ENCODE data around the gene RUVBL1.
"Not testable (repeated sequence)": the region's sequence is repeated elsewhere in the genome, so short reads cannot be mapped to it uniquely, and the experiment has no call there.

RUVBL1 gene

GRCh38 chr3:128123538-128124368 lies at the start of gene RUVBL1:
Gene RUVBL1 (minus strand): TSS chr3:128123812. CDS start chr3:128123724, 88 bp downstream.
- peak; percentile 98 for DNase-seq

GRCh38 chr3:128173200-128173599 lies 49.6 kb upstream of the RUVBL1 start:
- no peak for DNase-seq

- DNase-seq: no peak
Observed at GRCh38 chr3:128170866-128171516, 47.4 kb upstream of the RUVBL1 start.

- no peak for DNase-seq
Observed at GRCh38 chr3:128168836-128169235, 45.2 kb upstream of the RUVBL1 start.

- no peak for DNase-seq
Observed at GRCh38 chr3:128167973-128168674, 44.5 kb upstream of the RUVBL1 start.

- no peak for DNase-seq
Observed at GRCh38 chr3:128167646-128167972, 44.0 kb upstream of the RUVBL1 start.

- DNase-seq: no peak
Observed at GRCh38 chr3:128166971-128167453, 43.4 kb upstream of the RUVBL1 start.

- no peak for DNase-seq
Observed at GRCh38 chr3:128163432-128163831, 39.8 kb upstream of the RUVBL1 start.

- no peak for DNase-seq
Observed at GRCh38 chr3:128160661-128161060, 37.0 kb upstream of the RUVBL1 start.

GRCh38 chr3:128155616-128156360 lies 32.2 kb upstream of the RUVBL1 start:
- no peak for DNase-seq

GRCh38 chr3:128154354-128154753 lies 30.7 kb upstream of the RUVBL1 start:
- DNase-seq: not testable (repeated sequence)

- DNase-seq: no peak
Observed at GRCh38 chr3:128153156-128154041, 29.8 kb upstream of the RUVBL1 start, which contains the start of gene EEFSEC. Gene EEFSEC (plus strand): TSS chr3:128153481. CDS start chr3:128153508, 27 bp downstream.

- DNase-seq: no peak
Observed at GRCh38 chr3:128152419-128153155, 29.0 kb upstream of the RUVBL1 start.

- DNase-seq: no peak
Observed at GRCh38 chr3:128151758-128152274, 28.2 kb upstream of the RUVBL1 start.

GRCh38 chr3:128149650-128150049 lies 26.0 kb upstream of the RUVBL1 start:
- no peak for DNase-seq

- DNase-seq: no peak
Observed at GRCh38 chr3:128146201-128146600, 22.6 kb upstream of the RUVBL1 start.

GRCh38 chr3:128145279-128145678 lies 21.7 kb upstream of the RUVBL1 start:
- peak; percentile 24 for DNase-seq

GRCh38 chr3:128144512-128145187 lies 21.0 kb upstream of the RUVBL1 start:
- no peak for DNase-seq

- DNase-seq: no peak
Observed at GRCh38 chr3:128143496-128143895, 19.9 kb upstream of the RUVBL1 start.

- DNase-seq: no peak
Observed at GRCh38 chr3:128133273-128133883, 9.8 kb upstream of the RUVBL1 start.

All from SIG-M5 (cell line).